ENCODE results near the gene VPS9D1.
A peak's percentile ranks its signal among the peaks of the same experiment; 100 is the strongest.
"Not testable (repeated sequence)": the region's sequence is repeated elsewhere in the genome, so short reads cannot be mapped to it uniquely, and the experiment has no call there.

The VPS9D1 gene

GRCh38 chr16:89686520-89687091 lies 34.1 kb downstream of the VPS9D1 start, which contains the start of gene CDK10:
Gene CDK10 (plus strand): TSS chr16:89686689. CDS start chr16:89686711, 22 bp downstream.
- H3K36me3 ChIP-seq (ENCODE audit: control insufficient read depth, insufficient read depth, low read length), result peaks cover 10% of the 10 kb centered on the region
- H3K9me3 ChIP-seq (ENCODE audit: control insufficient read depth, low read length), result no peaks in the 10 kb centered on the region
- peaks cover 17% of the 10 kb centered on the region for H3K4me1 ChIP-seq (ENCODE audit: control insufficient read depth, insufficient read depth, low read length)
- no peaks in the 10 kb centered on the region for H3K27me3 ChIP-seq (ENCODE audit: control insufficient read depth, insufficient read depth, low read length)
- peak within 1 kb of the TSS; percentile 85 for H3K9ac ChIP-seq (ENCODE audit: low read length)
- peak within 1 kb of the TSS; percentile 63 for H3K4me3 ChIP-seq (ENCODE audit: low read length)

DNA sequence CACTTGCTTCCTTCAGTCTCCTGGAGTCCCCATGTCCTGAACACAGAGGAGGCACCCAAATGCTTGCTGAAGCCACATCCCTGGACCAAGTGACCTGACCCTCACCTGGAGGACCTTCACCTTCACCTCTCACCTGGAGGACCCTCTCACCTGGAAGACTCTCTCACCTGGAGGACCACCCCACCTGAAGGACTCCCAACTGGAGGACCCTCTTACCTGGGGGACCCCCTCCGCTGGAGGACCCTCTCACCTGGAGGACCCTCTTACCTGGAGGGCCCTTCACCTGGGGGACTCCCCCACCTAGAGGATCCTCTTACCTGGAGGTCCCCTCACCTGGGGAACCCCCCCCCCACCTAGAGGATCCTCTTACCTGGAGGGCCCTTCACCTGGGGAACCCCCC lies 34.8 kb downstream of the VPS9D1 start:
- H3K36me3 ChIP-seq (ENCODE audit: control insufficient read depth, insufficient read depth, low read length), result peaks cover 10% of the 10 kb centered on the region
- H3K4me1 ChIP-seq (ENCODE audit: control insufficient read depth, insufficient read depth, low read length), result peaks cover 17% of the 10 kb centered on the region
- no peaks in the 10 kb centered on the region for H3K27me3 ChIP-seq (ENCODE audit: control insufficient read depth, insufficient read depth, low read length)
- H3K9me3 ChIP-seq (ENCODE audit: control insufficient read depth, low read length), result no peaks in the 10 kb centered on the region
- no peak overlapping the region for H3K9ac ChIP-seq (ENCODE audit: low read length)
- no peak overlapping the region for H3K4me3 ChIP-seq (ENCODE audit: low read length)

- Histone ChIP-seq H3K9me3 (ENCODE audit: control insufficient read depth, low read length) (no peaks in the 10 kb centered on the region), H3K4me3 (ENCODE audit: low read length) (no peak overlapping the region), H3K36me3 (ENCODE audit: control insufficient read depth, insufficient read depth, low read length) (no peaks in the 10 kb centered on the region), H3K27me3 (ENCODE audit: control insufficient read depth, insufficient read depth, low read length) (no peaks in the 10 kb centered on the region), H3K9ac (ENCODE audit: low read length) (no peak overlapping the region), H3K4me1 (ENCODE audit: control insufficient read depth, insufficient read depth, low read length) (no peaks in the 10 kb centered on the region)
These were observed 42.4 kb downstream of the VPS9D1 start for GRCh38 chr16:89678258-89678657.

GRCh38 chr16:89672177-89672941 lies 48.3 kb downstream of the VPS9D1 start:
- no peaks in the 10 kb centered on the region for H3K9me3 ChIP-seq (ENCODE audit: control insufficient read depth, low read length)
- H3K9ac ChIP-seq (ENCODE audit: low read length), result no peak overlapping the region
- no peaks in the 10 kb centered on the region for H3K27me3 ChIP-seq (ENCODE audit: control insufficient read depth, insufficient read depth, low read length)
- H3K4me1 ChIP-seq (ENCODE audit: control insufficient read depth, insufficient read depth, low read length), result no peaks in the 10 kb centered on the region
- H3K36me3 ChIP-seq (ENCODE audit: control insufficient read depth, insufficient read depth, low read length), result no peaks in the 10 kb centered on the region
- no peak overlapping the region for H3K4me3 ChIP-seq (ENCODE audit: low read length)

- not testable (repeated sequence) for H3K9me3 ChIP-seq (ENCODE audit: control insufficient read depth, low read length); H3K4me1 ChIP-seq (ENCODE audit: control insufficient read depth, insufficient read depth, low read length); H3K27me3 ChIP-seq (ENCODE audit: control insufficient read depth, insufficient read depth, low read length); H3K36me3 ChIP-seq (ENCODE audit: control insufficient read depth, insufficient read depth, low read length); H3K4me3 ChIP-seq (ENCODE audit: low read length); H3K9ac ChIP-seq (ENCODE audit: low read length)
These were observed 49.1 kb downstream of the VPS9D1 start for GRCh38 chr16:89671565-89671964.

DNA sequence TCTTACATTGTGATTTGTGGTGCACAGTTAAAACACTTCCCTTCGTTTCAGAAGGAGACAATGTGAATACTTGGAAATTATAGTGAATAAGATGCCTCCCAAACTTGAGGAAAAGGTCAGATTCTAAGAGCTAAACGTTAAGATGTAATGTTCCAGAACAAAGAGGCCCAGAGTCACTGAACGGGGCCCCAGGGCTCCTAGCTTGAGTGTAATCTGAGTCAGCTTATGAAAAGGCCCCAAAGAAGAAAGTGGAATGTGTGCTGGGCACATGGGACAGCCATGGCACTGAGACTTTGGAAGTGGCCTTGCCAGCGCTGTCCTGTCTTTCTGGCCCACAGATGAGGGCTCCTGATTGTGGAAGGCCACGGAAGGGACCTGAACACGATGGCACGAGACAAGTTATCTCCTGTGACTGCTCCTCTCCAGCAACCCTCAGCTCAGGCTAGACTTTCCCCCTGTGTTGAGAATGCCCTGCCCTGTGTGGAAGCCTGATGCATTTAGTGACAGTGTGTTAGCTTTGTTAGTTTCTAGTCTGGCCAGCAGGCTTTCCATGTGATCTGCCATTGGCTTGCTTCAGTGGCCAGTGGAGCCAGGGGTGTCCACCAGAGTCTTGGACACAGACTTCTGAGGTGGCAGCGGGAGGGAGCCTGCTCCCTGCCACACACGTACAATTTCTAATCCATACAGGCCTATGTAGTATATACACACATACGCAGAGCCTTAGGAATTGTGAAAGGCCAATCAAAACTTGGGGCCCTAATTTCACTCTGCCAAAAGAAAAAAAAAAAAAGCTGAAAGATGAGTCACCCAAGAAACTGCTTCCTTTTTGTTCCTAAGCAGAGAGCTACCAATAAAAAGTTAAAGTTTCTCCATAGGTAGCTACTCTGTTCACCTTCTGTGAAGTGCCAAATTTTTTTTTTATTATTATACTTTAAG lies 49.9 kb downstream of the VPS9D1 start:
- H3K4me1 ChIP-seq (ENCODE audit: control insufficient read depth, insufficient read depth, low read length), result no peaks in the 10 kb centered on the region
- H3K27me3 ChIP-seq (ENCODE audit: control insufficient read depth, insufficient read depth, low read length), result no peaks in the 10 kb centered on the region
- no peak overlapping the region for H3K4me3 ChIP-seq (ENCODE audit: low read length)
- H3K9me3 ChIP-seq (ENCODE audit: control insufficient read depth, low read length), result no peaks in the 10 kb centered on the region
- H3K36me3 ChIP-seq (ENCODE audit: control insufficient read depth, insufficient read depth, low read length), result no peaks in the 10 kb centered on the region
- H3K9ac ChIP-seq (ENCODE audit: low read length), result no peak overlapping the region

GRCh38 chr16:89669755-89670154 lies 50.9 kb downstream of the VPS9D1 start:
- Histone ChIP-seq H3K4me3 (ENCODE audit: low read length) (no peak overlapping the region), H3K4me1 (ENCODE audit: control insufficient read depth, insufficient read depth, low read length) (no peaks in the 10 kb centered on the region), H3K9ac (ENCODE audit: low read length) (no peak overlapping the region), H3K36me3 (ENCODE audit: control insufficient read depth, insufficient read depth, low read length) (no peaks in the 10 kb centered on the region), H3K27me3 (ENCODE audit: control insufficient read depth, insufficient read depth, low read length) (no peaks in the 10 kb centered on the region), H3K9me3 (ENCODE audit: control insufficient read depth, low read length) (no peaks in the 10 kb centered on the region)

DNA sequence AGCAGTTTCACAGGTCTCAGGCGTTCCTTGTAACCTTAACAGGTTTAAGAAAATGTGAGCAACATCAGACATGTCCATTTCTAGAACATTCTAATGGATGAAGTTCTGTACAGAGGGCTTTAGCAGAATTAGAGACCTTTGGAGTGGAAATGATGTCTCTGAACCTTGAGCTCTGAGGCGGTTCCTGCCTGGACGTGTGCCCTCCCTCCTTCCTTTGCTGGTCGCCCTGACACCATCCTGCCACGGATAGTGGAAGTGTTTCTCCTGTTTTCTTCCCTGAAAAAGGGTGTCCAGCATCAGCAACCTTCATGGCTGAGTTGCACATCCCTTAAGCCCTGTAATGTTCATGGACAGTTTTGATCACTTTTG lies 51.9 kb downstream of the VPS9D1 start:
- Histone ChIP-seq H3K9ac (ENCODE audit: low read length) (no peak overlapping the region), H3K4me1 (ENCODE audit: control insufficient read depth, insufficient read depth, low read length) (no peaks in the 10 kb centered on the region), H3K27me3 (ENCODE audit: control insufficient read depth, insufficient read depth, low read length) (no peaks in the 10 kb centered on the region), H3K4me3 (ENCODE audit: low read length) (no peak overlapping the region), H3K9me3 (ENCODE audit: control insufficient read depth, low read length) (no peaks in the 10 kb centered on the region), H3K36me3 (ENCODE audit: control insufficient read depth, insufficient read depth, low read length) (no peaks in the 10 kb centered on the region)

DNA sequence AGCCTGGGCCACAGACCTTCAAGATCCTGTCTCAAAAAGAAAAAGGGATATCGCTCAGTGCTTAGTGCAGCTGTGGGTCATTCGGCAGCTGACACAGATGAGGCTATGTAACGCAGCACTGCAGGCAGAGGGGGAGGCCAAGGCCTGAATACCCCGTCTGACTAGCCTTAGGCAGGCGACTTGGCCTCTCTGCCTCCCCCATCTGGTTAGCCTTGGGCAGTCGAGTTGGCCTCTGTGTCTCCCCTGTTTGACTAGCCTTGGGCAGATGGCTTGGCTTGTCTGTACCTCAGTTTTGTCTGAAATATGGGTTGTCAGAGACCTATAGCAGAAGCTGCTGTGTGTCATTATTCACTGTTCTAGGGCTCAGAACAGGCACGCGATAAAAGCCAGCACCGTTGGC lies 53.1 kb downstream of the VPS9D1 start:
- no peaks in the 10 kb centered on the region for H3K9me3 ChIP-seq (ENCODE audit: control insufficient read depth, low read length)
- no peak overlapping the region for H3K9ac ChIP-seq (ENCODE audit: low read length)
- no peaks in the 10 kb centered on the region for H3K36me3 ChIP-seq (ENCODE audit: control insufficient read depth, insufficient read depth, low read length)
- H3K4me1 ChIP-seq (ENCODE audit: control insufficient read depth, insufficient read depth, low read length), result no peaks in the 10 kb centered on the region
- no peaks in the 10 kb centered on the region for H3K27me3 ChIP-seq (ENCODE audit: control insufficient read depth, insufficient read depth, low read length)
- H3K4me3 ChIP-seq (ENCODE audit: low read length), result no peak overlapping the region

DNA sequence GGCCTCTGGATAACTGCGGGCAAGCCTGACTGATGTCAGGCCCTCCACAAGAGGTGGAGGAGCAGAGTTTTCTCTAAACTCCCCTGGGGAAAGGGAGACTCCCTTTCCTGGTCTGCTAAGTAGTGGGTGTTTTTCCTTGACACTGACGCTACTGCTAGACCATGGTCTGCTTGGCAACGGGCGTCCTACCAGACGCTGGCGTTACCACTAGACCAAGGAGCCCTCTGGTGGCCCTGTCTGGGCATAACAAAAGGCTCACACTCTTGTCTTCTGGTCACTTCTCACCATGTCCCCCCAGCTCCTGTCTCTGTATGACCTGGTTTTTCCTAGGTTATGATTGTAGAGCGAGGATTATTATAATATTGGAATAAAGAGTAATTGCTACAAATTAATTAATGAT lies 53.7 kb downstream of the VPS9D1 start:
- not testable (repeated sequence) for H3K4me3 ChIP-seq (ENCODE audit: low read length); H3K9me3 ChIP-seq (ENCODE audit: control insufficient read depth, low read length); H3K9ac ChIP-seq (ENCODE audit: low read length); H3K4me1 ChIP-seq (ENCODE audit: control insufficient read depth, insufficient read depth, low read length); H3K27me3 ChIP-seq (ENCODE audit: control insufficient read depth, insufficient read depth, low read length); H3K36me3 ChIP-seq (ENCODE audit: control insufficient read depth, insufficient read depth, low read length)

GRCh38 chr16:89664238-89664637 lies 56.5 kb downstream of the VPS9D1 start:
- H3K9ac ChIP-seq (ENCODE audit: low read length); H3K27me3 ChIP-seq (ENCODE audit: control insufficient read depth, insufficient read depth, low read length); H3K4me3 ChIP-seq (ENCODE audit: low read length); H3K36me3 ChIP-seq (ENCODE audit: control insufficient read depth, insufficient read depth, low read length); H3K4me1 ChIP-seq (ENCODE audit: control insufficient read depth, insufficient read depth, low read length); H3K9me3 ChIP-seq (ENCODE audit: control insufficient read depth, low read length): not testable (repeated sequence)

GRCh38 chr16:89661215-89661614 lies 59.5 kb downstream of the VPS9D1 start:
- Histone ChIP-seq H3K9ac (ENCODE audit: low read length) (no peak overlapping the region), H3K27me3 (ENCODE audit: control insufficient read depth, insufficient read depth, low read length) (no peaks in the 10 kb centered on the region), H3K4me1 (ENCODE audit: control insufficient read depth, insufficient read depth, low read length) (peaks cover 17% of the 10 kb centered on the region), H3K36me3 (ENCODE audit: control insufficient read depth, insufficient read depth, low read length) (no peaks in the 10 kb centered on the region), H3K4me3 (ENCODE audit: low read length) (no peak overlapping the region), H3K9me3 (ENCODE audit: control insufficient read depth, low read length) (no peaks in the 10 kb centered on the region)

Measured in mucosa of stomach (tissue), 1 donor.